HG02642 (cell line): ENCODE data around the gene FOXO3.
"Not testable (repeated sequence)": the region's sequence is repeated elsewhere in the genome, so short reads cannot be mapped to it uniquely, and the experiment has no call there.

Source experiments
- ATAC-seq: cut with Tn5 transposase; IDR thresholded peaks from one replicate; pipeline ENCODE4 v1.9.1; 2021; ENCODE audit warnings: mild to moderate bottlenecking; ENCODE audit not compliant: unreplicated experiment, poor library complexity

The FOXO3 gene

DNA sequence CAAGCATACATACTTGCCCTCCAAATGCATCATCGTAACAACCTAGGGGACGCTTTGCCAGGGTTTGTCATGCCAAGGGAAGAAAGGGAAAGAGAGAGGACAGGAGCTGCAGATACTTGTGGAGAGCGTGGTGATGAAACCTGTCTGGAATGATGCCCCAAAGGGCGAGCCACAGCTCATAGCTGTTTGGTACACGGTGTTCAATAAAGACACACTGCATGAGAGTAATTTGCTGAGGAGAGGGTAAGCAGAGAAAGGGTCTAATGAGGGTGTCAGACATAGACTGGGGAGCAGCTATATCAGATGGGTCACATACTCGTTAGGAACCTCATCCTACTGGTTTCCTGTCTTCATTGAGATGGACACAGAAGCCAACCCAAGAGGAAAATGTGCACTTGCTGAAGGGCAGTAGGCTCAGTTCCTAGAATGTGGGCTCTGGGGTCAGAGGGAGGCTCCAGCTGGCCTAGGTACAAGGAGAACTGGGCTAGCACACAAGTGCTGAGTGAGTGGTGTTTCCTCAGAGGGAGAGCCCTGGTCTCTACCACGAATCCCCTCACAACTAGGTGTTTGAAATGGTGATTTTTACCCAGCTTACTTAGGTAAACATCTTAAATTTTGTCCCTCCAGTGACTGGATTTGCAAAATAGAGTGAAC, 5.2 kb upstream of the FOXO3 start:
- no peak for ATAC-seq

DNA sequence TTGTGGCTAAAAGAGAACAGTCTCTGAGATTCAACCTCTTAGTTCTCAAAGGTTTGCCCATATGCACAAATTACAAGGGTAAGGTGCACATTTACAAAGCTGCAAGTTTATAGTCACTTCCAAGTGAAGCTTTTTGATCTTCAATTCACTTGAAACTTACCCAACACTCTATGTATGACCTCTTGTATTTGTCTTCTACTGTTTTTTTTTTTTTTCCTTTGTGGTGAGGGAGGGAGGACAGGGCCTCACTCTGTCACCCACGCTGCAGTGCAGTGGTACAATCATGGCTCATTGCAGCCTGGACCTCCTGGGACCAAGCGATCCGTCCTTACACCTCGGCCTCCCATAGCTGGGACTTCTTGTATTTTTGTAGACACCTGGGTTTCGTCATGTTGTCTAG, 4.5 kb upstream of the FOXO3 start:
- ATAC-seq = no peak

DNA sequence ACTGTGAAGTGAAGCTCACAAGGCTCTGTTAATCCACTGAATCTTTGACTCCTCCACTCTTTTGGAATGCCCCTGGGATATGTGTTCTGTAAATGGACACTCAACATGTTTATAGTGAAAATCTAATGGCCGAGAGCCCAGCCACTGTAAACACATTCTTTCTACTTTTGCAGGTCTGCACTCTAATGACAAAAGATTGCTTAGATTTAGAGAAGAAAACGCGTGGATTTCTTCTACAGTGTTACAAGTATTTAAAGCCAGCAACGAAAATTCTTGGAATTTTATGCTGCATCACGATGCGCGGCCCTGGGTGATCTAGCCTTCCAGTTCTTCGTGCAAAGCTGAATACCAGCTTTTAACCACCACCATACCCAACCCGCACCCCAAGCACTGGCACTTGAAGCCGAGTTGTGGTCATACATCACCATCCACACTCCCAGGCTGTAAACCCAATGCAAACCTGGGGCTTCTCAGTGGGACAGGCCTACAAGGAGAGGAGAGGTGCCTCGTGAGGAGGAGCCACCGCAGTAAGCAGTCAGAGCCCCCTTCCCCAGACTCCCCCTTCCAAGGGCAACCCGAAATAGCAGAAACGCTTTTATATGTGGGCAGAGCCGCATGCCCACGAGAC, 3.7 kb upstream of the FOXO3 start:
- ATAC-seq = no peak

DNA sequence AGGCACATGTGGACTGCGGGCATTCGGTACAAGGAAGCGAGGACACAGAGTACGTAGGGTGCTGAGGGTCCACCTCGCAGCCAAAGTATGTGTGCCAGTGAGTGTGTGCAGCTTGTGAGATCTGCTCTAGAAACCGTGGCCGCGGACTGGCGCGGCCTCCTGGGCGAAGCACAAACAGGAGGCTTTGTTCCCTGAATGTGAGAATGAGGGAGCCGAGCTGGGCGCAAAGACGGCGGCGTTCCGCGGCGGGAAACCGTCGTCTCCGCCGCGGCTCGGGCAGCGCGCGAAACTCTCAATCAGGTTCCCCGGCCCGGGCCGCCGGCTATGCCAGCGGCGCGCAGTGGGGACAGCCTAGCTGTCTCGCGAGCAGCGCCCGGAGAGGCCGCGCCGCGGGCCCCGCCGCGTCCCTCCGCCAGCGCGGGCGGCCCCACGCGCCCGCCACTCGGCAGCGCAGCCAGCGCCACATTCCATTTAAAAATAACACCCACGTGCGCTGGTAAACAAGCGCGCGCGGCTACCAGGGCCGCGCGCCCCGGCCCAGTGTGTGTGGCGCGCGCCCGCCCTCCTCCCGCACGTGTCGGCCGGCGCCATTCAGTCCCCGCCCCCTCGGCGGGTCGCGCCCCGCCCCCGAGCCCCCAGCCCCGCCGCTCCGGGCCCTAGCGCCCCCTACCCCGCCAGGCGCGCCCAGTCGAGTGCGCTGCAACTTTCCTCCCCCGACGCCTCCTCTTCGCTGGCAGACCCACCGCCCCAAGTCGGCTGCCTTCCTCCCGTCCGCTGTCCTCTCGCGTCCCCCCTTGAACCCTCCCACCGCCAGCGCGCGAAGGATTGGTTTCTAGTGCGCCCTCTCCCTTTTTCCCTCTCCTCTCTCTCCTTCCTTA, 3.0 kb upstream of the FOXO3 start:
- peak; percentile 28 for ATAC-seq

DNA sequence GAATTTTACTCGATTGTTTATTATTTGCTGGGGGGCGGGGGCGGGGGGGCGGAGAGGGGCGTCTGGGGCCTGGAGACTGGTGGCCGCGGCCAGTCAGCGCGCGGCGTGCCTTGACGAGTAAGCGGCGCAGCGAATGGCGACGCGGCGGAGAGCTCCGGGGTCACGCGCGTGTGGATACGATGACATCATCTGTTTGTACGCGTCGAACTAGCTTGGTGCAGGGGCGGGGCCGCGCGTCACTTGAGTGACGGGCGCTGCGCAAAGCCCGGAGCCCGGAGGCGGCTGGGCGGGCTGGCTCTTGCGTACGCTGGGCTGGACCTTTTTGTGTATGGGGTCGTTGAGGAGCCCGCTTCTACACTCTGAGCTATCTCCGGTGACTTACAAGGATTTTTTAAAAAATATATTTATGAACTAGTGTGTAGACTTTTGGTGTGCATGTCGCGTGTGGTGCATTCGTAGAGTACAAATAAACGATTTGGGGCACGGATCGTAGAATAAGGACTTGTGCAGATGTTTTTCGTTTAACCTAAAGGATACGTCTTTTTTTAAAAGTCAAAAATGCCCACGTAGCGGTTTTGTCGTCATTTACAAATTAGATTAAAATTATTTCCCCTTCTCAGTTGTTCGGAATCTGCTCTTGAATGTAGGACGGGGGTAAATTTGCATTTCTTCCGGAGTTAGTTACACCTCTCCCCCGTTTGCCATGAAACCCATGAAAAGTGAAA, 2.2 kb upstream of the FOXO3 start:
- ATAC-seq = peak; percentile 70

DNA sequence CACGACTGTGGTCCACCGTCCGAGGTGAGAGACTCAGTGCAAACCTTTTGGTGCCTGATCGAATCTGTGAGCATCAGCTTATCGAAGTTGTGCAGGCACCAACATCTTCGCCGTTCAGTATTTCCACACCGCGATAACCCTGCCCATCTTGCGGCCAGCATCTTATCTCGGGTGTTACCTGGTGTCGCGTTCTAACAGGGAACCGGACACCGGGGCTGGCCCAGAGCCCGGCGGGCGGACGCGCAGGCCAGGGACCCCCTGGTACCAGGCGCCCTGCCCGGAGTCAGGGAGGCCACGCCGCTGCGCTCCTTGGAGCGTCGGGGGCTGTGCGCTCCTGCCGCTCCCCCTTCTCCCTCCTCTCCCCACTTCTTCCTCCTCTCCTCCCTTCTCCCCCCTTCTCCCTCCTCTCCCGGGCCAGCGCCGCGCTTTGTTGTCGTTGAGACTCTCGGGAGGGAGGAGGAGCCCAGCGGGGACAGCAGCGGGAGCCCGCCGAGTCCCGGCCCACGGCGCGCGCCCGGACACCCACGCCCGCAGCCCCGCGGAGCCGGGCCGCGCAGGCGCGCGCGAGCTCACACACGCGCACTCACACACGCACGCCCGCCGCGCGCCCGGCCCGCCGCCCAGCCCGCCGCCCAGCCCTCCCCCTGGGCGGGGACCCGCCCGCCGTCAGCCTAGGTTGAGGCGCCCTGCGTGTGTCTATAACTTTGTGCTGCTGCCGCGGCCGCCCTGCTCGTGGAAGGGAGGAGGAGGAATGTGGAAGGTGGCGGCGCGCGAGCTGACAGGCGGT, 1.4 kb upstream of the FOXO3 start:
- ATAC-seq = peak; percentile 56

DNA sequence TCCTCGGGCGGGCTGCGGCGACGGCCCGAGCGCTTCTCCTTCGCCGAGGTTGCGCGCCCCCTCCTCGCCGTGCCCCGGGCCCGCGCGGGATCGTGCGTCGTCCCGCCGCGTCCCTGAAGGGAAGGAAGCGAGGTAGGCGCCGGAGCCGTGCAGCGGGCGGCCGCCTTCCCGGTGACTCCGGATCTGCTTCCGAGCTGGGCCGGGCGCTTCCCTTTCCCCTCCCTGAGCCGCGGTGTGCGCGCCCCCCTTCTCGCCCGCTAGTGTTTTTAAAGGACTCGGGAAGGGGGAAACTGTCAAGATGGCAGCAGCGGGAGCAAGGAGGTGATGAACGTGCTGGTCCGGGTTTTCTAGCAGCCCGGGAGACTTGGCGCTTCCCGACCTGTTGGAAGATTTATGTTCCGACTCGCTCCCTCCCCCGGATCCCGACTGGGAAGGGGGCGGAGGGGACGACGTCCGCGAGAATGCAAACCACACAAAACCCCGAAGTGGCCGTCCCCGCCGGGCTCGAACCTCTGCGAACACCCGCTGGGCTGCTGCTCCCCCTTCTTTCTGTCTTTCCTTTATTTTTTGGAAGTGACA, 744 bp upstream of the FOXO3 start:
- peak; percentile 10 for ATAC-seq

DNA sequence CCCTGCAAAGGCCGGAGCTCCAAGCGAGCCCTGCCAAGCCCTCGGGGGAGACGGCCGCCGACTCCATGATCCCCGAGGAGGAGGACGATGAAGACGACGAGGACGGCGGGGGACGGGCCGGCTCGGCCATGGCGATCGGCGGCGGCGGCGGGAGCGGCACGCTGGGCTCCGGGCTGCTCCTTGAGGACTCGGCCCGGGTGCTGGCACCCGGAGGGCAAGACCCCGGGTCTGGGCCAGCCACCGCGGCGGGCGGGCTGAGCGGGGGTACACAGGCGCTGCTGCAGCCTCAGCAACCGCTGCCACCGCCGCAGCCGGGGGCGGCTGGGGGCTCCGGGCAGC, 561 bp downstream of the FOXO3 start:
- not testable (repeated sequence) for ATAC-seq

DNA sequence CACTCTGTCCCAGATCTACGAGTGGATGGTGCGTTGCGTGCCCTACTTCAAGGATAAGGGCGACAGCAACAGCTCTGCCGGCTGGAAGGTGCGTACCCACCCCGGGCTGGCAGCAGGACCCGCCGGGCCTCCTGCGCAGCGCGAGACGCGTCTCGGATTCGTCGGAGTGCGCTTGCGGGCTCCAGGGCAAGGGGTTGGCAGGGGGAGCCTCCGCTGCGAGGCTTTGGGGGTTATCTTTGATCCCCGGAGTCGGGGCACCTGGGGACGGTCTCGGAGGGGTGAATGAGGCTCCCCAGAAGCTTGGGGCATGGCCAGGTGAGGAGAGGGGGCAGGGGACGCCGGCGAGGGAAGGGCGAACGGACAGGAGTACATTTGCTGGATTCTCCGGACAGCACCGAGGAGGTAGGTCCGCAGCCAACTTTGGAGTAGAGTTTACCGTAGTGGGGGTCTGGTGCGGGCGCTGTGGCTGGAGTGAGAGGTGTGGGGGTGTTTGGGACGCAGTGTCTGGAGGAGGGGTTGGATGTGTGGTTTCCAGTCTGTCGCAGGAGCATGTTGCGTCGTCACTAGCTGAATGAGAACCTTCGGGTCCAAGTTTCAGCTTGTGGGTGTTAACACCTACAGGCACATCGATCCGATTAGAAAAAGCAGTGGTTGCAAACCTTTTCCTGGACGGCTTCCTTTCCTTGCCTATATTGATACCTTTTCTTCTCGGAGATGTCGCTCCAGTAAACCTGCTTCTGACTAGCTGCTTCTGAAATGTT, 1.2 kb downstream of the FOXO3 start:
- ATAC-seq = no peak

DNA sequence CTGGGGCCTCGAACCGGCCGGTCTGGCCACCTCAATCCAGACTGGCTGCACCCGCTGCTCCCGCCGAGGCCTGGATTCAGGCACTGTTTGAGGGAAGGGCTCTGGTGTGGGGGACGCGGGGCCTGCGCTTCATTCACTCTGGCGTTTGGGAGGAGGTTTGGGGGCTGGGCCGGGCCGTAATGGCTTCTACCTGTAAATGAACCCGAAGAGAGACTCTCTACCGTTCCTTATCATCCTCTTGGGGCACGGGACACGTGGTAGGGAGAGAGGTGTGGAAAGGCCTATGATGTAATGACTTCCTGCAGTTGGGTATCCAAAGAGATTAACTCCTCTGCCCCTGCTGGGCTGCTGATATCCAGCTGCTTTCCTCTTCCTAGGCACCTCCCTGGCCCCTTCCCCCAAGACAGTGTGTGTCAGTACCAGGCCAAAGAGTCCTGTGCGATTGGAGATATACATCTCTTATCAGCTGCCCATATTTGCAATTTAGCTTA, 1.8 kb downstream of the FOXO3 start:
- no peak for ATAC-seq

DNA sequence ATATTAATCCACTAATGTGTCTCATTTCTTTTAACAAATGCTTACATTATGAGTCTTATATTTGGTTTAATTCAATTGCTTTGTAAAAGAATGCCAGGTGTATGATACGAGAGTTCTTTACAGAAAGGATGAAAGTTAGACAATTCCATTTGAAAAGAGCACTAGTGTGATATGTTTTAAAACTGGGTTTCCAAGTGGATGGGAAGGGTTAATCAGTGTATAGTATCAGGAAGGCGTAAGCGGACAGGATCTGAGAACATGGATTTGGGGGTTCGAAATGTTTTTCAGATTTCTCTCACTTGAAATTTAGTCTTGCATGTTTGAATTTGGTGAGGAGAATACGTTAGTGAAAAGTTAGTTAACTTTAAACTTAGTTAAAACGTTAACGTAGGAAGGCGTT, 2.6 kb downstream of the FOXO3 start:
- no peak for ATAC-seq

DNA sequence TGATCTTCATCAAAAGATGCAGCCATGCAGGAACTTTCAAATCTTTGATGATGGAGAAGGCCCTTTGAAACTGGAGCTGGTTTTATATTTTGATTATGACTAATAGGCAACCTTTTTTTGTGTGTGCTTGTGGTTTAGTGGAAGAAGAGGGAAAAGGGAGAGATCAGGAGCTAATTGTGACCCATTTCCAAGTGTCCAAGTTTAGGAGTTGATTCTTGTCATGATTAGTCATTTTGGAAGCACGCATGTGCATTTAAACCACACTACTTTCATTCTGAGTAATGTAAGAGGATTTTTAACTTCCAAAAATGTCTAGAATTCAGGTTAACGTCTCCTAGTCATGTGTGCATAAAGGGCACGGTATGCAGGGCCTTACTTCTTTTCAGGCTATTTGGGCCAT, 3.5 kb downstream of the FOXO3 start:
- ATAC-seq = no peak

DNA sequence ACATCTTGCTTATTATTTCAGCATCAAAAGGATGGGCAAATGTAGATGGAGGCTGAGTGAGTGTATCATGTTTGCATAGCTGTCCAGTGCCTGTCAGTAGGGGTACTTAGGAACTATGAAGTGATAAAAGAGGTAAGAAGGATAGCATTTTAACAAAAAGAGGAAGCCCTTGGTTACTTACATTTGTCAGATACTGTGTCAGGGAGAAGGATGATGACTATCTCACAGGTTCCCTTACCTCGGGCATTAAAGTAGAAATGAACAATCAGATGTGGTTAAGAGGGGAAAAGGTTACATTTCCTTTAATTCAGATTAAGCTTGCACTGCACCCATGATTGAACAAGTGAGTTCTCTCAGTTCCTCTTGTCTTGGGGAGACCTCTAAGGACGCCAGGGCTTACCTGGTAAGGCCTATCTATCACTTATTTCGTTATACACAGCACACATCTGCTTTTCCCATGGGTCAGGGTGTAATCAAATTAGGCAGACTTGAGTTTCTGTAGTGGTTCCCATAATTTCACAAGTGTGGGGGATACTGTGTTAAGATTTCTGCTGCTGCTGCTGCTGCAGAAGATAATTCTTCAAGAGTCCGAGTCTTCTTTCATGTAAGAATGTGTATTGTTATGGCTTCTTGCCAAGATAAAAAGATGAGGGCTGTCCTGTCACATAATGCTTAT, 4.5 kb downstream of the FOXO3 start:
- ATAC-seq = peak; percentile 70

DNA sequence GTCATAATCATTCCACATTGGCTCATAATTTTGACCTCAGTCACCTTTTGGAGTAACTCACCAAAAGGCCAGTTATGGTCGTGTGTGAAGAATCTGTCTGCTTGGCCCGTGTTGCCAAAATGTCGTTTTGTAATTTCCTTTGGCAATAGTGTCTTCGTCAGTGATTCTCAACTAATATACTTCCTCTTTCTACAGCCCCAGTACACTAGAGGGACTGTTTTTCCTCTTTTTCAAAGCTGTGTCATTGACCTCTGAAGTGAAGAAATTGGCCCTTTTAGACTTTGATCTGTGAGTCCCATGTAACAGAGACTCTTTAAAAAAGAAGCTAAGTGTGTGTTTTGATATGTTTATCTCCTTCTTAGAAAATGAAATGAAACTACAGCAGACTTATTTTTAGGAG, 5.2 kb downstream of the FOXO3 start:
- ATAC-seq = no peak

DNA sequence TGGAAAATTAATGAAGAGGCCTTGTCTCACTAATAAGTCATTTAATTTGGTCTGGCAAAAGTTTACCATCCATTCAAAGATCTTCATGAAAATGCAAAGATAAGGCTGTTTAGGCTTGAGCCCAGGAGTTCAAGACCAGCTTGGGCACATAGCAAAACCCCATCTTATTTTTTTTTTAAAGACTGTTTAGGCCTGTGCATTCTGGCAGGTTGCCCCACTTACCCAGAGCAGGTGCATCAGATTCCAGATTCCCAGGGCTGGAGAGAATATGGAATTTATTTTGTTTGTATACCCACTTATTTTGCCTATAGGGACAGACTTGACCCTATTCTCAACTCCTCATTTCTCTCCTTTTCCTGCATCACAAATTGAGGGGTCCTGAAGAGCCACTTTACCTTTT, 5.7 kb downstream of the FOXO3 start:
- no peak for ATAC-seq

DNA sequence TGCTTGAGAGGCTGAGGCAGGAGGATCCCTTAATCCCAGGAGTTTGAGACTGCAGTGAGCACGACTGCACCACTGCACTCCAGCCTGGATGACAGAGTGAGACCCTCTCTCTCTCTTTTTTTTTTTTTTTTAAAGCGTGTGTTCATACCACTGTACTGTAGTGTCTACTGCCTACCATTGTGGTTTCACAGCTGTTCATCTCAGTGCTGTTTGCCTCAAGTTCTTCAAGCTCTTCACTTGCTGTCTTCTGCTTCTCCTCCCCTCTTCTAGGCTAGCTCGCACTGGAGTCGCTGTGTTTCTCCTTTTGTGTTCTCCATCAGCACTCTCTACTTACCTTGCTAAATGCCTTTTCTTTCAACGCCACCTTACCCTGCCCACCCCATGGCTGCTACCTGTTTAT, 7.4 kb downstream of the FOXO3 start:
- ATAC-seq = no peak

DNA sequence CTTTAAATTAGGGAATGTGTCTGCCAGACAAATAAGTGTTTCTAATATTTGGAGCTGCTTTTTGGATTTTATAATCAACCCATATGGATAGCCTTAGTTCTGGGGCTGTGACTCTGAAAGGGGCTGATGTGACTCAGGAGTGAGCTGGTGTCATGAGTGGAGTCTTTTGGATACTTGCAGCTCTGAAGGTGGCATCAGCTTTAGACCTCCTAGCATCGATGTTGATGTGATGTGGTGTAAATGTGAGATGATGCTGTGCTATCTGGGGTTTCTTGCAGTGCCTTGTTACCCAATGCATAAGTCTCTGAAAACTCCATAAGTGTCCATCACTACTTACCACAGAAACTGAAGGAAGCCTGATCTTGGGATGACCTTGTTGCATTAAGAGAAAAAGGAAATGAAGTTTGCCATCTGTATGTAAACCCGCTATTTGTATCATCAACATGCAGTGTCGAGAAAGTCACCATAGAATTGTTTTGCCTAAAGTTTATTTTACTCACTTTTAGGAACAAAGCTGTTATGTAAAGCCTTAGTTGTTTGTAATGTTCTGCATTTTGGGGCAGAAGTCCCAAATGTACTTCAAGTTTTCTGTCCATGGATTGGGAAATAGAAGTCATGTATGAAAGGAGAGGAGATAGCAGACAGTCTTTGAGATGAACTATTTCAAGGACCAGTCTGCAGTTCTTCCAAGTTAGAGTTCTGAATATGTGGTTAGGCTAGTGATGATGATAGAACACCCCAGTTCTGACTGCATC, 8.0 kb downstream of the FOXO3 start:
- no peak for ATAC-seq

DNA sequence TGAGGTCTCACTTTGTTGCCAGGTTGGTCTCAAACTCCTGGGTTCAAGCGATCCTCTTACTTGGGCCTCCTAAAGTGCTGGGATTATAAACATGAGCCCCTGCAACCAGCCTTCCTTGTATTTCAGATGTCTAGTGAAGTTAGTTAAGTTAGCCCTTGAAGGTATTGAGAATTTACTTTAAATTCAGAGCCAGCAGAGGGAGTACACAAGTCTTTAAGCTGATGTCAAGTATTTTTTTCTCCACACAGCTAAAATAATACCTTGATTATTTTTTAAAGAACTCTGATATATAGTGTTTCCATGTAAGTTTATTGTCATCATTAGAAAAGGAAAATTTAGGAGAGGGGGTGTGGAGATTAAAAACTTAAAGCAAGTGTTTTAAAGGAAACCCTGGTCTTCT, 9.8 kb downstream of the FOXO3 start:
- ATAC-seq = no peak
